GM18951 (cell line): ENCODE data around the gene COPS3.
A peak's percentile ranks its signal among the peaks of the same experiment; 100 is the strongest.

ENCODE experiments used
- POLR2A ChIP-seq: IDR thresholded peaks from 4 replicates; pipeline ENCODE4 v1.6.1; 2011; ENCODE audit warnings: mild to moderate bottlenecking; ENCODE audit not compliant: insufficient read length, insufficient read depth; ENCODE audit errors: extremely low read depth
- in situ Hi-C: fragments of 300-500 bp; cut with MboI; formaldehyde crosslinking; loops from one replicate; pipeline ENCODE4 v1.12.0; 2022; ENCODE audit warnings: low sequenced_read_pairs, mixed read lengths, inconsistent platforms; ENCODE audit not compliant: unreplicated experiment

The COPS3 gene

DNA sequence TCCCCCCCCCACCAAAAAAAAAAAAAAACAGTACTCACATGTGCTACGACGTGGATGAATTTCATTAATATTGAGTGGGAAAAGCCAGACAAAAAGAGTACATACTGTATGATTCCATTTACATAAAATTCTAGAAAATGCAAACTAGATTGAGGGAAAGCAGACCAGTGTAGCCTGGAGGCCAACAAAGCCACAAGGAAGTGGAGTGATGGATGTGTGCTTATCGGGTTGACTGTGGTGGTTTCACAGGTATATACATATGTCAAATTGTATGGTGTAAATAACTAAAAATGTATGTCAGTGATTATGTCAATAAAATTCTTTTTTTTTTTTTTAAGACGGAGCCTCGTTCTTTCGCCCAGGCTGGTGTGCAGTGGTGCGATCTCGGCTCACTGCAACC is 73.0 kb downstream of the COPS3 start:
- no peak for TF ChIP-seq POLR2A
- in situ Hi-C loops = no loop called here

DNA sequence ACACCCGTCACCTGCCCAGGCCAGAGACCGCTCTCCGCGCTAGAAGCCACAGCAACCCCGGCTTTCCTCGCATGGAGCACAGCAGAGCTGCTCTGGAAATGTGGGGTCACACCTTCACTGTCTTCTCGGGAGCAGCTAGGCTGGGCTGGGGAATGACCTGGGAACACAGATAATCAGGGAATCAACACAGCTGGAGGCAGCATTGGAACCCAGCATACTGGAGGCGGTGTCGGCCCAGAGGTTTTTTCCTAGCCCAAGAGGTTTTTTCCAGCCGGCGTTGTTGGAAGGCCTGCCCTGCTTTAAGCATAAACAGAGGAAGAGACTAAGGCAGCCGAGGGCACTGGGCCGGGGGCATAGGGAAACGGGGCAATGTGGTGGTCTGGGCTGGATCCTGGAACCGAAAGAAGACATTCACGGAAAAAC is 74.1 kb downstream of the COPS3 start:
- in situ Hi-C loops = no loop called here
- no peak for TF ChIP-seq POLR2A

DNA sequence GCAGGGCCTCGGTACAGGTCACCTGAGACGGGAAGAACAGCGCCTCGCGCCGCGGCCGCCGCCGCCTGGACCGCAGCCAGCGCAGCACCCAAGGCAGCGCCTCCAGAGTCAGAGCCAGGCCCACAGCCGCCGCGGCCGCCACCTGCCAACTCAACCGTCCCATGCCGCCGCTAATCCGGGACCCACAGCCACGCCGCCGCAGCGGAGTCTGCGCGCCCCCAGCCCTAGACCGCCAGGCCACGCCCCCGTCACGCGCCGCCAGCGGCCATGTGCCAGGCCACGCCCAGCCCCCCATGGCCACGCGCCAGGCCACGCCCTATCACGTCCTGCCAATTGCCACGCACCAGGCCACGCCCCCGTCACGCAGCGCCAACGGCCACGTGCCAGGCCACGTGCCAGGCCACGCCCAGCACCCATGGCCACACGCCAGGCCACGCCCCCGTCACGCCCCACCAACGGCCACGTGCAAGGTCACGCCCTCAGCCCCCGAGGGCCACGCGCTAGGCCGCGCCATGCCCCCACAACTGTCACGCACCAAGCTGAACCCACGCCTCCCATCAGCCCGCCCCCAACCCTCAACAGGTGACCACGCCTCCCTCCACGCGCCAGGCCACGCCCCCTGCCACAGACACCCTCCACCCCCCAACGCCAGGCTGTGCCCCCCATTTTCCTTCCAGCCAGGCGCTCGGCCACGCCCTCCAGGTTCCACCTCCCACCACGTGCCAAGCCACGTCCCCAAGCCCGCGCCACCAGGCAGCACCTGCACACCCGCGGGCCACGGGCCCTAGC is 74.7 kb downstream of the COPS3 start, which contains the start of gene PLD6:
Gene PLD6, minus strand, starts transcription at position 210 of the 789 bp plus-strand sequence. Its CDS starts 47 bp downstream, at position 163.
- in situ Hi-C loops = no loop called here
- TF ChIP-seq POLR2A = peak; percentile 70

DNA sequence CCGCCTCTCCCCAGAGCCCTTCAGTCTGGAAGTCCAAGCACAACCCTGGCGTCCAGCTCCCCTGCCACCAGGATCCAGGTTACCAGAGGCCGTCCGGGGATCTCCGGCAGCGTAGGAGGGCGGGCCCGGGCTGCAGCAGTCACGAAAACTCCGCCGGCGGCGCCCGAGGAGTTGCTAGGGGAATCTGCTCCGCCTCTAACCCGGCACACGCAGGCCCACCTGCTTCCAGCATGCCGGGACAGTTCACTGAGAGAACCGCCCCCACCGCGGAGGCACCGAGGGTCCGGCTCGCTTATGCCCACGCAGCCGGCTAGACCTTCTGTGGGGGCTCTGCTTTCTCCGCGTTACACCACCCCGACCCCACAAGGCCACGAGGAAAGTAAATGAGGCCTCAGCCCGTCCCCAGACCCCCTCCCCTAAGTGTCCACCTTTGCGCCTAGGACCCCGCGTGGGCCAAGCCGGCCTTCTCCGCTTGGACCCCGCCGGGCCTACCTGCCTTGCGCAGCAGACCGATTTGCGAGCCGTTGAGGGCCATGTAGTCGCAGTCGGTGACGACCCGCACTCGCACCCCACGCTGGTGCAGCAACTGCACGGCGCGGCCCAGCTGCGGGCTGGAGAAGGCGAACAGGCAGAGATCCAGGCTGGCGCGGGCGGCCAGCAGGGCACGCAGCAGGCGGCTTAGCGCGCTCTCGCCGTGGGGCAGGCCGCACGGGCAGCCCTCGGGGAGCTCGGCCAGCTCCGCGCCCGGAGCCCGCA is 75.5 kb downstream of the COPS3 start:
- in situ Hi-C loops = no loop called here
- peak; percentile 34 for TF ChIP-seq POLR2A

DNA sequence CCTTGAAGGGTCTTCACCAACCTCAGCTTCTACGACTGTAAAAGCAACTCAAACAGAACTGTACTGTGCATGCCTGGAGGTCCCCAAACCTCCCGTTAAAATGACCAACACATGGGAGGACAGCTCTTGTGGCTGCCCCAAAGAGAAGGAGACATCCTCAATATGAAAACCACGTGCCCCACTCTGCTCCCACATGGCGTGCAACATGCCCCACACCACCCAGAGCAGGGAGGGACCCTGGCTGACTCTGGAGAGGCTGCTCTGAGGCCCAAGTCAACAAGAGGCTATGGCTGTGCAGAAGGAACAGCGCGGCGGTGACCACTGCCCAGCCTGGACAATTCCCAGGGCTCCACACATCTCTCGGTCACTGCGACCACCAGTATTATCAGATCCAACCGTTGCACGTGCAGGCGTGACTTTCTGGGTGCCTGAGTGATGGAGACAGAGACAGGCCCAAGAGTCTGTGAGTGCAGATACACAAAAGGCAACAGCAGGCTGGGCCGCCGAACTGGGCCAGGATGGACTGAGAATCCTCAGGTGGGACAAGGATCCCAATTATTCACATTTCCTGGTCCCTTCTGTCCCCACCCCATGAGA is 76.3 kb downstream of the COPS3 start:
- TF ChIP-seq POLR2A = no peak
- in situ Hi-C loops = no loop called here

DNA sequence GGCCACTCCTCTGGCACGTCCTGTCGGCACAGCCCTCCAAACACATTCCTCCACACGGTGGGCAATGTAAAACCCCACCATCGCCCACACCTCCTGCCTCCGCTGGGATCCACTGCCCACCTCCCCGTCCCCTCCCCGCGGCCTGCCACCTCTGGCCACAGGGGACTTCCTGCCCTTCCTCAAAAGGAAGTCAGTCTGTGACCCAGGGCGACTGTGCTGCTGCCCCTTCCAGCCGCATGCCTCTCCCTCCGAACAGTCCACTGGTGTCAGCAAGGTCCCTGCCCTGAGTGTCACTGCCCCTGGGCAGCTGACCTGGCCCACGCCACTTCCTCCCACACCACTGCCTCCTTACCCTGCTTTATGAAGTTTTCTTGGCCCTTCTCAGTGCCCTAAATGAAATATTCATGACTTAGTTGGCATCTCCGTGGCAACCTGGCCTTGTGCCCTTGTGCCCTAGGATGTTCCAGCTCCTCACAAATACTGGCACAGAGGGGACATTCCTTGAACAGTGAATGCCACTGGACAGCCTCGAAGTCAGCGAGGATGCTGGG is 76.9 kb downstream of the COPS3 start:
- no peak for TF ChIP-seq POLR2A
- in situ Hi-C loops = no loop called here

DNA sequence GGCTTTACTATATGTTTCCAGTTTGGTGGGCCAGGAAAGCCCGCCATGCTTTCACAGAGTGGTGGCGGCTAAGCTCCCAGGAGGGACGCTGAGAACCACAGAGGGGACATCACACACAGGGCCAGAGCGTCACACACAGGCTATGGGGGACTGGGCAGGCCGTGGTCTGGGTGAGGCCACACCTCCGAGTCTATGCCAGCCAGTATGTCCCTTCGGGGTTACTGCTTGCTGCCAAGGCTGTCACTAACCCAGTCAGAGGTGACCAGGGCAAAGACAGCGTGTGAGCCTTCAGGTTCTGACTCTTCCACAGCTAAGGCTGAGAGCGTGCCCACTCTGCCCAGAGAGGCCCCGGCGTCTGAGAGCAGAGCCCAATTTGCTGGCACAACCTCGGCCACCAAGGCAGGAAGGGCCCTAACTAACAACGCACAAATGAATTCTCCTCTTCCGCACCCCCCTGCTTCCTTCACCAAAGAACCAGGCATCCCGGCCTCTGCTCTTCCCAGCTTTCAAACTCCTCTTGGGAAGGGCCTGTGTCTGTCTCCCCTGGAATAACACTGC is 77.8 kb downstream of the COPS3 start:
- in situ Hi-C loops = no loop called here
- TF ChIP-seq POLR2A = no peak

DNA sequence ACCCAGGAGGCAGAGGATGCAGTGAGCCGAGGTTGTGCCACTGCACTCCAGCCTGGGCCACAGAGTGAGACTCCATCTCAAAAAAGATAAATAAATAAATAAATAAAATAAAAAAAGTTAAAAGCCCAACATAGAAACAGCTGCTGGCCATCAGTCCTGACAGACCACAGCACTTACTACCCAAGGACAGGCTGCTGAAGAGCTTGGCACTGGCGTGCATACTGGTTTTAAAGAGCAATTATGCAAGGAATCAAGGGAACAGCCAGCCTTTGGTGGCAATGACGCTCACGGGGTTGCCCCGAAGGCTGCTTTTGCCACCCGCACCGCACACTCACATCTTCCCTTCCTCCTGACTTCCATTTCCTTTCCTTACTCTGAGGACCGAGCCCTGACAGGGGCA is 79.1 kb downstream of the COPS3 start:
- in situ Hi-C loops = no loop called here
- no peak for TF ChIP-seq POLR2A

DNA sequence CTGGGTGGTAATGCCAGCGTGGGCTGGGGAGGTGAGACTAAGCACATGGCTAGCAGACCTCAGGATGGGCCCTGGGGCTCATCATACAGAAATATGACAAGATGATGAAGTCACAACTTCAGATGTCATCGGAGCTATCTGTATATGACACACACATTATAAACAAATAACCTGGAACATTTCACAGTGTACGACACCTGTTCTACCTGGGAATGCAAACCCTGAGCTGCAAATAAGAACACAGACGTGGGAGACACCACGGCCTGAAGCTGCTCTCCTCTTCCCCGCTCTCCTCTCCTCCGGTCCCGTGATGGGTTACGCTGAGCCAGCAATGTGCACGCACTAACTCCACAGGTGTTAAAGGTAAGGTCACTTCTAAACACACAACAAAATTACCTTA is 79.8 kb downstream of the COPS3 start:
- no peak for TF ChIP-seq POLR2A
- in situ Hi-C loops = no loop called here

DNA sequence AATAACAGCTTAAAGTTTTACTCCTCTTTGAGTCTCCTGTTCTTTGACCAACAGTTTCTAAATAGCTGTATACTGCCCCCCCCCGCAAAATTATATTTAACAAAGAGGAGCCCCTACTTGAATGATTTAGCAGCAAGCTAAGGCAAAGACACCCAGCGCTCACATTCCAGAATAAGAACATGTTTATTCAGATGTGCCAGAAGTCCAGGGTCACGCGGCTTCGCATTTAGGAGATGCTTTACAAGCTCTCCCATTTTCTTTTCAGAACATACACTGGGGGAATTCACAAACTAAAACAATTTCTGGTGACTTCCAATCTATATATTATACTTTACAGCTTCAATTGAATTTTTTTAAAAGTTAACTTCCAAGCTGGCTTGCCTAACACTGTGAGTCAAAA is 80.2 kb downstream of the COPS3 start:
- in situ Hi-C loops = no loop called here
- TF ChIP-seq POLR2A = no peak

DNA sequence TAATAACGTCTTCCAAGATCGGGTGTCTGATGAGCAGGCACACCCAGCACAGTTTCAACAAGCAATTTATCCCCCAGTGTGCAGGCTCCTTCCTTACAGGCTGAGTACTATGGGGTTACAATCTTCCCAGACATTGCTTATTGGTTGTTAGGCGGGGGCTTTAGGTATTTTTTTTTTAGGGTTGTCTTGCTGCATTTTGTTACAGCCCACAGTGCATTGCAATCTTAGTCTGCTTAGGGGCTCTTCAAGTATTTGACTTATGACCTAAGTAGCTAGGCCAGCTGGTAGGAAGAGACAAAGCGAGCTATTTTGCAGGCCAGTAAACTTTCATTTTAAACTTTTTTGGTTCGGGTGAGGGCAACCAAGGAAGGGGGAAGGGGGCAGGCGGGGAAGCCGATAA is 80.7 kb downstream of the COPS3 start:
- in situ Hi-C loops = no loop called here
- no peak for TF ChIP-seq POLR2A

DNA sequence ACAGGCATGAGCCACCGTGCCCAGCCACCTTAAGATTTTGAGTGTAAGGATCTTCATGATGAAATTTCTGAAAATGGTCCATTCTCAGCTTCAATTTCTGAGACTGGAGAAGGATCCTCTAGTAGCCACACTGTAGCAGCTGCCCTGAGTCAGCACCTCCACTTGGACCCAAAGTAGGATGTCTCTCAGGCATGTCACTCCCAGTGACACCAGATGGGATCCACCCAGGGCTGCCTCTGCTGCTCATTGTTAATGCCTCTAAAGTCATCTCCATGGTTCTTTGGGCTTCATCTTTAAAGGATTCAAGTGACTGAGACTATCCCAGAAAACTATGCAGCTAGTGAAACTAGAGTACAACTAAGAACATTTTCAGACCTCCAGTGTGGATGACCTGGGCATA is 82.8 kb downstream of the COPS3 start:
- in situ Hi-C loops = no loop called here
- no peak for TF ChIP-seq POLR2A

DNA sequence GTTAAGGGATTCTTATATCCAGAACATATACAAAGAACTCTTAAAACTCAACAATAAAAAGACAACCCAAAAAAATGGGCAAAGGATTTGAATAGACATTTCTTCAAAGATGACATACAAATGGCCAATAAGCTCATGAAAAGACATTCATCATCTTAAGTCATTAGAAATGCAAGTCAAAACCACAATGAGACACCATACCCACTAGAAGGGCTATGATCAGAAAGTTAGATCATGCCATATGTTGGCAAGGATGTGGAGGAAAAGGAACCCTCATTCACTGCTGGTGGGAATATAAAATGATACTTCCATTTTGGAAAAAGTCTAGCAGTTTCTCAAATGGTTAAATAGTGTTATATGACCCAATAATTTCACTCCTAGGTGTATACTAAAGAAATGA is 84.3 kb downstream of the COPS3 start:
- no peak for TF ChIP-seq POLR2A
- in situ Hi-C loops = no loop called here
